ENCODE results near the gene EXOC6.

Gene EXOC6

GRCh38 chr10:92995509-92995908 is 147.2 kb downstream of the EXOC6 start:
- Histone ChIP-seq H3K4me3 (no peak overlapping the region), H3K27ac (no peak overlapping the region)
- DNase-seq (ENCODE audit: low spot score): no peak
- TF ChIP-seq CTCF (IDR thresholded peaks at IDR 0.05): no peak

GRCh38 chr10:92997620-92998019 is 149.3 kb downstream of the EXOC6 start:
- DNase-seq (ENCODE audit: low spot score): no peak
- no peak for TF ChIP-seq CTCF (IDR thresholded peaks at IDR 0.05)
- Histone ChIP-seq H3K4me3 (no peak overlapping the region), H3K27ac (peak overlapping the region; percentile 28 to 67)

GRCh38 chr10:92999191-92999590 is 150.9 kb downstream of the EXOC6 start:
- no peak for DNase-seq (ENCODE audit: low spot score)
- no peak for TF ChIP-seq CTCF (IDR thresholded peaks at IDR 0.05)
- no peak overlapping the region for H3K27ac ChIP-seq
- H3K4me3 ChIP-seq: no peak overlapping the region

GRCh38 chr10:93006435-93007039 is 158.2 kb downstream of the EXOC6 start:
- H3K27ac ChIP-seq: no peak overlapping the region
- no peak overlapping the region for H3K4me3 ChIP-seq
- TF ChIP-seq CTCF (IDR thresholded peaks at IDR 0.05): peak; percentile 19
- no peak for DNase-seq (ENCODE audit: low spot score)

GRCh38 chr10:93015722-93016121 is 167.4 kb downstream of the EXOC6 start:
- no peak for DNase-seq (ENCODE audit: low spot score)
- no peak for TF ChIP-seq CTCF (IDR thresholded peaks at IDR 0.05)

GRCh38 chr10:93023013-93023650 is 174.8 kb downstream of the EXOC6 start:
- H3K4me3 ChIP-seq: no peak overlapping the region
- H3K27ac ChIP-seq: no peak overlapping the region
- DNase-seq (ENCODE audit: low spot score): no peak
- TF ChIP-seq CTCF (IDR thresholded peaks at IDR 0.05): no peak

More at GRCh38 chr10:93015722-93016121, 167.4 kb downstream of the EXOC6 start:
- H3K27ac ChIP-seq: no peak overlapping the region
- no peak overlapping the region for H3K4me3 ChIP-seq

- no peak overlapping the region for H3K27ac ChIP-seq
- no peak for TF ChIP-seq CTCF (IDR thresholded peaks at IDR 0.05)
- no peak for DNase-seq (ENCODE audit: low spot score)
- H3K4me3 ChIP-seq: no peak overlapping the region
These were observed 177.8 kb downstream of the EXOC6 start for GRCh38 chr10:93026072-93026471.

Data from coronary artery (tissue), 2 donors.